Thyroid gland (tissue), 4 donors: ENCODE measurements around the gene BRAF. TPM values are rescaled to one million over a fixed set of nuclear protein-coding genes. Genes with fewer than 3 reads are reported as not detected.
"Not testable (repeated sequence)": the region's sequence is repeated elsewhere in the genome, so short reads cannot be mapped to it uniquely, and the experiment has no call there.

Experiments
- DNase-seq, 2 donors: peaks; one replicate each; pipeline ENCODE4 v3.0.0-alpha.2; 2019
- H3K27ac ChIP-seq, 3 donors: fragments of 200-600 bp; sonication (generic); 1 replicate in 2 of 3; 2 replicates in 1 of 3; pipeline ENCODE4 v1.5.1; 2016 to 2019; ENCODE audit warnings: mild to moderate bottlenecking in 1 of 3, moderate library complexity in 1 of 3
- H3K27me3 ChIP-seq: fragments of 200-600 bp; sonication (generic); one replicate; pipeline ENCODE4 v1.5.1; 2019
- H3K36me3 ChIP-seq, 2 donors: fragments of 200-600 bp; sonication (generic); one replicate each; pipeline ENCODE4 v1.5.1; 2016 to 2019
- H3K4me1 ChIP-seq, 2 donors: fragments of 200-600 bp; sonication (generic); one replicate each; pipeline ENCODE4 v1.5.1; 2017 to 2019
- H3K4me3 ChIP-seq, 3 donors: fragments of 200-600 bp; sonication (generic); replicated peaks in 1 of 3; 1 replicate in 2 of 3; 2 replicates in 1 of 3; pipeline ENCODE4 v1.5.1; 2016; ENCODE audit warnings: mild to moderate bottlenecking in 1 of 3
- H3K9me3 ChIP-seq: fragments of 200-600 bp; sonication (generic); one replicate; pipeline ENCODE4 v1.5.1; 2017
- POLR2A ChIP-seq, 2 donors: fragments of 450-650 bp; IDR thresholded peaks; one replicate each; pipeline ENCODE4 v1.6.1; 2017; ENCODE audit warnings: antibody characterized with exemption in 2 of 2, mild to moderate bottlenecking in 2 of 2, moderate library complexity in 1 of 2
- WGBS, 2 donors: methylation state at CpG; one replicate each; pipeline ENCODE4 v1.1.5; 2017; 5-methylcytosine and 5-hydroxymethylcytosine counted together
- intact Hi-C: fragments of 100-400 bp; cut with DNase I; formaldehyde crosslinking; loops from one replicate; pipeline ENCODE4 v1.15.1; 2023
- total RNA-seq, 4 donors: library from RNA; depleted of rRNA; stranded (reverse); fragments of >200 nt; gene quantifications; one replicate each; pipeline ENCODE4 v1.2.3, GENCODE V29; 2016
- TF ChIP-seq, protein P1 (sequence below), 6 experiments: fragments of 200-600 bp in 3 of 6; fragments of 450-650 bp in 3 of 6; sonication (generic) in 3 of 6; IDR thresholded peaks; one replicate each; pipeline ENCODE4 v1.5.1; 2016 to 2019; ENCODE audit warnings: antibody characterized with exemption in 6 of 6, mild to moderate bottlenecking in 2 of 6, inconsistent platforms in 1 of 6, moderate library complexity in 1 of 6

Gene BRAF
- total RNA-seq, 4 donors from 2014 or later, result 71.5 to 135 (median 102) TPM

DNA sequence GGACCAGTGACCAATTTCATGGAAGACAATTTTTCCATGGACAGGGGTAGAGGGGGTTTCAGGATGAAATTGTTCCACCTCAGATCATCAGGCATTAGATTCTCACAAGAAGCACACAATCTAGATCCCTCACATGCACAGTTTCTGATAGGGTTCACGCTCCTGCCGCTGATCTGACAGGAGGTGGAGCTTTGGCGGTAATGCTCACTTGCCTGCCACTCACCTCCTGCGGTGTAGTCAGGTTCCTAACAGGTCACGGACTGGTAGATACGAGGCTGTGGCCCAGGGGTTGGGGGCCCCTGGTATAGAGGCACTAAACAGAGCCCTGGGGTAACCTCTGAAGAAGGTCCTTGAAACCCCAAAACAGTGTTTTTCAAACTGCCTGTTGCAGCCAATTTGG, 6.5 kb downstream of the BRAF start:
- Histone ChIP-seq H3K36me3 (no peaks in the 10 kb centered on the region), H3K9me3 (no peaks in the 10 kb centered on the region), H3K27ac (no peak overlapping the region), H3K4me1 (peaks cover 14 to 19% of the 10 kb centered on the region in 2 donors), H3K27me3 (no peaks in the 10 kb centered on the region), H3K4me3 (no peak overlapping the region)
- WGBS, 2 donors, result 97% methylated on average over 6 of the region's 6 CpGs
- TF ChIP-seq POLR2A (IDR thresholded peaks at IDR 0.05), result no peak
- TF ChIP-seq, protein P1, sequence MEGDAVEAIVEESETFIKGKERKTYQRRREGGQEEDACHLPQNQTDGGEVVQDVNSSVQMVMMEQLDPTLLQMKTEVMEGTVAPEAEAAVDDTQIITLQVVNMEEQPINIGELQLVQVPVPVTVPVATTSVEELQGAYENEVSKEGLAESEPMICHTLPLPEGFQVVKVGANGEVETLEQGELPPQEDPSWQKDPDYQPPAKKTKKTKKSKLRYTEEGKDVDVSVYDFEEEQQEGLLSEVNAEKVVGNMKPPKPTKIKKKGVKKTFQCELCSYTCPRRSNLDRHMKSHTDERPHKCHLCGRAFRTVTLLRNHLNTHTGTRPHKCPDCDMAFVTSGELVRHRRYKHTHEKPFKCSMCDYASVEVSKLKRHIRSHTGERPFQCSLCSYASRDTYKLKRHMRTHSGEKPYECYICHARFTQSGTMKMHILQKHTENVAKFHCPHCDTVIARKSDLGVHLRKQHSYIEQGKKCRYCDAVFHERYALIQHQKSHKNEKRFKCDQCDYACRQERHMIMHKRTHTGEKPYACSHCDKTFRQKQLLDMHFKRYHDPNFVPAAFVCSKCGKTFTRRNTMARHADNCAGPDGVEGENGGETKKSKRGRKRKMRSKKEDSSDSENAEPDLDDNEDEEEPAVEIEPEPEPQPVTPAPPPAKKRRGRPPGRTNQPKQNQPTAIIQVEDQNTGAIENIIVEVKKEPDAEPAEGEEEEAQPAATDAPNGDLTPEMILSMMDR (IDR thresholded peaks at IDR 0.05), result no peak
- DNase-seq, result no peak
- intact Hi-C loops, result no loop called here

DNA sequence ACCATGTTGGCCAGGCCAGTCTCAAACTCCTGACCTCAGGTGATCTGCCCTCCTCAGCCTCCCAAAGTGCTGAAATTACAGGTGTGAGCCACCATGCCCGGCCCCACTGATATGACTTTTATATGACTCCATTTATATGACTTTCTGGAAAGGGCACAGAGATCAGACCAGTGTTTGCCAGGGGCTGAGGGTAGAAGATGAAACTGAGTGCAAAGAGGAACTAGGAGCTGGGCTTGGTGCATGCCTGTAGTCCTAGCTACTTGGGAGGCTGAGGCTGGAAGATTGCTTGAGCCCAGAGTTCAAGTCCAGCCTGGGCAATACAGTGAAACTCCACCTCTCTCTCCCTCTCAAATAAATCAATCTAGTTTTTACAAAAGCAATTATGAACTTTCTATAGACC, 7.5 kb downstream of the BRAF start:
- DNase-seq, result no peak
- Histone ChIP-seq H3K36me3 (no peaks in the 10 kb centered on the region), H3K9me3 (no peaks in the 10 kb centered on the region), H3K4me3 (no peak overlapping the region), H3K27ac (no peak overlapping the region), H3K27me3 (no peaks in the 10 kb centered on the region), H3K4me1 (peaks cover 11 to 12% of the 10 kb centered on the region in 2 donors)
- 100% methylated on average over 1 of the region's 1 CpG for WGBS, 2 donors
- TF ChIP-seq POLR2A (IDR thresholded peaks at IDR 0.05), result no peak
- TF ChIP-seq, protein P1 (IDR thresholded peaks at IDR 0.05), result no peak
- intact Hi-C loops, result no loop called here

DNA sequence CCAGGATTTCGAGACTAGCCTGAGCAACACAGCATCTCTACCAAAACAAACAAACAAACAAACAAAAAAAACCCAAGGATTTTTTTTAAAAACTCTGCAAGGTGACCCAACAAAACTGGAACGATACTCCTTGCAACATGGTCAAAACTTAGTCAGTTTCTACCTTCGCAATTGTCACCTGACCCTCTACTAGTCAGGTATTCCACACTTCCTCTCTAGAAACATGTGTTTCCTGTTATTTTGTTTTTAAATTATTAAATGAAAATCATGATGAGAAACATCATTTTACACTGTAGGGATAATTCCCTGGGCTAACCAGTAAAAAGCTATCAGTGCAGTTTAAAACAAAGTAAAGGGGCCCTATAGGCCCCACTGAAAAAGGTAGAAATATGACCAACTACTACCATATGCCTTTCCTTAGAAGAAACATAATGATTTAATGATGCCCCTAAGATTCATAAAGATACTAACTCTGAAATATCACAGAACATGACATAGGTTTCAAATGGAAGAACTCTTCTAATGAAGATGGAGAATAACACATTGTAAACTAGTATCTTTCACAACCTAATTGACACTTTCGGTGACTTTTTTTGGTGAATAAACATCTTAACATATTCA, 8.7 kb downstream of the BRAF start:
- Histone ChIP-seq H3K27ac (no peak overlapping the region), H3K4me3 (no peak overlapping the region), H3K9me3 (no peaks in the 10 kb centered on the region), H3K36me3 (no peaks in the 10 kb centered on the region), H3K4me1 (peaks cover 7 to 8% of the 10 kb centered on the region in 2 donors), H3K27me3 (no peaks in the 10 kb centered on the region)
- DNase-seq, result no peak
- intact Hi-C loops, result no loop called here
- 87 to 91% methylated on average over 4 of the region's 4 CpGs for WGBS, 2 donors
- TF ChIP-seq, protein P1 (IDR thresholded peaks at IDR 0.05), result no peak

DNA sequence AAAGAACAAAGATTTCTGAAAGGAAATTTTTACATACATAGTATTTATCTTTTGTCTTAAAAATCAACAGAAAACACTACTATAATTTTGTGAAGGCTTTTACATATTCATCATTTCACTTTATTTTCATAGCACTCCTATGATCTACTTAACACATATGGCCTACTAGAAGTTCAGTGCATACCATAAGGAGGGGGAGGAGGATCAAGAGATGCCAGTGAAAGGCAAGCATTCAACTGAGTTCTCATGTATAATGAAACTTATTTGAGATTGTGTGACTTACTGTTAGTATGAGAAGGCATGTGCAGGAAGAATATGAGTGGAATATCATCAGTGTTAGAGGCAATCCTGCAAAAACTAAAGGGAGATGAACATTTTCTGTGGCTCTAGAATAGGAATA, 10.6 kb downstream of the BRAF start:
- no peaks in the 10 kb centered on the region for H3K27me3 ChIP-seq
- DNase-seq, result no peak
- intact Hi-C loops, result no loop called here
- H3K4me1 ChIP-seq, result peaks cover 3 to 7% of the 10 kb centered on the region in 2 donors
- H3K27ac ChIP-seq, result no peak overlapping the region
- no peaks in the 10 kb centered on the region for H3K9me3 ChIP-seq
- H3K36me3 ChIP-seq, result no peaks in the 10 kb centered on the region
- no peak overlapping the region for H3K4me3 ChIP-seq
- TF ChIP-seq POLR2A (IDR thresholded peaks at IDR 0.05), result no peak
- TF ChIP-seq, protein P1 (IDR thresholded peaks at IDR 0.05), result no peak

DNA sequence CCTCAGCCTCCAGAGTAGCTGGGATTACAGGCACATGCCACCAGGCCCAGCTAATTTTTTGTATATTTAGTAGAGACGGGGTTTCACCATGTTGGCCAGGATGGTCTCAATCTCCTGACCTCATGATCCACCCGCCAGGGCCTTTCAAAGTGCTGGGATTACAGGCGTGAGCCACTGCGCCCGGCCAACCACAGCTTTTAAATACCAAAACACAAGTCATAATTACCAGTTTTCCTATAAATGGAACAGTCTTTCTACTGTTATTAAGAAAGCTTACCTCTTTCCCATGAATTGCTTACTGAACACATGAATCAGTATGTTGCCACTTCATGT, 11.2 kb downstream of the BRAF start:
- intact Hi-C loops, H3K27ac ChIP-seq, H3K36me3 ChIP-seq, H3K4me1 ChIP-seq, H3K27me3 ChIP-seq, H3K4me3 ChIP-seq, DNase-seq, H3K9me3 ChIP-seq: not testable (repeated sequence)
- WGBS, 2 donors, result 94% methylated on average over 5 of the region's 5 CpGs

DNA sequence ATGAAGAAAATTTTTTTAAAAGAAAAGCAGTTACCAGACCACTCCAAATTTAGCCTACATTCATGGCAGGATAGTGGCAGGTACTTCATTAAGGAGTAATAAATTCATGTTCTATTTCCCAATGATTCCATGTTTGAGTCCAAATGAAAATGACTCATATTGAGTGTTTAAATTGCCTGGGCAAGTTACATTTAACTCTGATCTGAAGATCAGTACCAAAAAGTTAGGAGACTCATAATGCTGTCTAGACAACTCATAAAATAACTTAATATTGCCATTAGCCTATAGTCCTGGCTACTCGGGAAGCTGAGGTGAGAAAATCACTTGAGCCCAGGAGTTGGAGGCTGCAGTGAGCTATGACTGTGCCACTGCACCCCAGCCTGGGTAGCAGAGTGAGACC, 13.0 kb downstream of the BRAF start:
- no peak for DNase-seq
- Histone ChIP-seq H3K4me1 (peaks cover 3 to 7% of the 10 kb centered on the region in 2 donors), H3K9me3 (no peaks in the 10 kb centered on the region), H3K4me3 (no peak overlapping the region), H3K27ac (no peak overlapping the region), H3K27me3 (no peaks in the 10 kb centered on the region), H3K36me3 (no peaks in the 10 kb centered on the region)
- no peak for TF ChIP-seq POLR2A (IDR thresholded peaks at IDR 0.05)
- TF ChIP-seq, protein P1 (IDR thresholded peaks at IDR 0.05), result no peak
- WGBS, 2 donors, result 50 to 79% methylated on average over 1 of the region's 1 CpG
- intact Hi-C loops, result no loop called here
